ENCODE results near the gene TRAPPC1. TPM values are rescaled to one million over a fixed set of nuclear protein-coding genes. Genes with fewer than 3 reads are reported as not detected.

TRAPPC1 gene
- total RNA-seq, 2 experiments from 2014 or later = 39.3 to 39.5 TPM

GRCh38 chr17:7943291-7943690 lies 11.5 kb upstream of the TRAPPC1 start:
- H3K27ac Mint-ChIP-seq = no peak overlapping the region
- no peak overlapping the region for H3K4me3 Mint-ChIP-seq
- ATAC-seq (ENCODE audit: poor library complexity) (no peak), DNase-seq (no peak)
- H3K27me3 Mint-ChIP-seq = no peaks in the 10 kb centered on the region
- no peak for TF ChIP-seq CTCF (IDR thresholded peaks at IDR 0.05)
- intact Hi-C loops (cut with DNase I, micrococcal nuclease) = no loop called here
- no peak overlapping the region for H3K4me3 ChIP-seq (ENCODE audit: low read length)
- ChIA-PET POLR2A (no interaction called here), CTCF (no interaction called here)
- no peaks in the 10 kb centered on the region for H3K9me3 Mint-ChIP-seq
- no peaks in the 10 kb centered on the region for H3K4me1 ChIP-seq (ENCODE audit: insufficient read depth, low read length)
- H3K4me1 Mint-ChIP-seq (ENCODE audit: low read depth) = no peaks in the 10 kb centered on the region
- H3K36me3 ChIP-seq (ENCODE audit: insufficient read depth, low read length) = peaks cover 64% of the 10 kb centered on the region
- no peaks in the 10 kb centered on the region for H3K9me3 ChIP-seq (ENCODE audit: control insufficient read depth in 1 of 2, insufficient read depth in 1 of 2, low read length in 2 of 2)
- H3K36me3 Mint-ChIP-seq (ENCODE audit: low read depth) = peaks cover 79% of the 10 kb centered on the region
- no peak overlapping the region for H3K27ac ChIP-seq (ENCODE audit: low read depth in 1 of 2, low read length in 2 of 2)
- no peaks in the 10 kb centered on the region for H3K27me3 ChIP-seq (ENCODE audit: control insufficient read depth in 1 of 2, insufficient read depth in 2 of 2, low read length in 2 of 2)

GRCh38 chr17:7940743-7941142 lies 9.0 kb upstream of the TRAPPC1 start:
- intact Hi-C loops (cut with DNase I, micrococcal nuclease) = no loop called here
- ChIA-PET POLR2A (no interaction called here), CTCF (interaction anchor here (1.6 to 2.1 kb wide), 2 partner anchors 49 to 133 kb away, joined by 4 to 5 read pairs; no protein-coding TSS in a partner anchor)
- Mint-ChIP-seq H3K9me3 (no peaks in the 10 kb centered on the region), H3K4me1 (ENCODE audit: low read depth) (peaks cover 6% of the 10 kb centered on the region), H3K36me3 (ENCODE audit: low read depth) (peaks cover 77% of the 10 kb centered on the region), H3K27me3 (no peaks in the 10 kb centered on the region), H3K27ac (no peak overlapping the region), H3K4me3 (no peak overlapping the region)
- Histone ChIP-seq H3K27me3 (ENCODE audit: control insufficient read depth in 1 of 2, insufficient read depth in 2 of 2, low read length in 2 of 2) (no peaks in the 10 kb centered on the region), H3K4me1 (ENCODE audit: insufficient read depth, low read length) (no peaks in the 10 kb centered on the region), H3K36me3 (ENCODE audit: insufficient read depth, low read length) (peaks cover 56% of the 10 kb centered on the region), H3K9me3 (ENCODE audit: control insufficient read depth in 1 of 2, insufficient read depth in 1 of 2, low read length in 2 of 2) (no peaks in the 10 kb centered on the region), H3K27ac (ENCODE audit: low read depth in 1 of 2, low read length in 2 of 2) (no peak overlapping the region), H3K4me3 (ENCODE audit: low read length) (no peak overlapping the region)
- no peak for TF ChIP-seq CTCF (IDR thresholded peaks at IDR 0.05)
- no peak for ATAC-seq (ENCODE audit: poor library complexity)
- DNase-seq = no peak

- H3K36me3 ChIP-seq (ENCODE audit: insufficient read depth, low read length) = peaks cover 56% of the 10 kb centered on the region
- Mint-ChIP-seq H3K4me3 (no peak overlapping the region), H3K27ac (no peak overlapping the region), H3K9me3 (no peaks in the 10 kb centered on the region), H3K36me3 (ENCODE audit: low read depth) (peaks cover 74% of the 10 kb centered on the region), H3K27me3 (no peaks in the 10 kb centered on the region), H3K4me1 (ENCODE audit: low read depth) (peaks cover 6% of the 10 kb centered on the region)
- intact Hi-C loops (cut with DNase I, micrococcal nuclease) = no loop called here
- no peaks in the 10 kb centered on the region for H3K27me3 ChIP-seq (ENCODE audit: control insufficient read depth in 1 of 2, insufficient read depth in 2 of 2, low read length in 2 of 2)
- ATAC-seq (ENCODE audit: poor library complexity) = no peak
- H3K9me3 ChIP-seq (ENCODE audit: control insufficient read depth in 1 of 2, insufficient read depth in 1 of 2, low read length in 2 of 2) = no peaks in the 10 kb centered on the region
- ChIA-PET CTCF (interaction anchor here (1.6 to 2.1 kb wide), 2 partner anchors 50 to 133 kb away, joined by 4 to 5 read pairs; no protein-coding TSS in a partner anchor), POLR2A (no interaction called here)
- H3K4me3 ChIP-seq (ENCODE audit: low read length) = no peak overlapping the region
- H3K27ac ChIP-seq (ENCODE audit: low read depth in 1 of 2, low read length in 2 of 2) = no peak overlapping the region
- no peak for DNase-seq
- TF ChIP-seq CTCF (IDR thresholded peaks at IDR 0.05) = no peak
- no peaks in the 10 kb centered on the region for H3K4me1 ChIP-seq (ENCODE audit: insufficient read depth, low read length)
Measured at GRCh38 chr17:7940034-7940433, 8.3 kb upstream of the TRAPPC1 start.

All from CD4-positive, alpha-beta T cell (primary cell).